ENCODE results near the gene FEN1.

DNA sequence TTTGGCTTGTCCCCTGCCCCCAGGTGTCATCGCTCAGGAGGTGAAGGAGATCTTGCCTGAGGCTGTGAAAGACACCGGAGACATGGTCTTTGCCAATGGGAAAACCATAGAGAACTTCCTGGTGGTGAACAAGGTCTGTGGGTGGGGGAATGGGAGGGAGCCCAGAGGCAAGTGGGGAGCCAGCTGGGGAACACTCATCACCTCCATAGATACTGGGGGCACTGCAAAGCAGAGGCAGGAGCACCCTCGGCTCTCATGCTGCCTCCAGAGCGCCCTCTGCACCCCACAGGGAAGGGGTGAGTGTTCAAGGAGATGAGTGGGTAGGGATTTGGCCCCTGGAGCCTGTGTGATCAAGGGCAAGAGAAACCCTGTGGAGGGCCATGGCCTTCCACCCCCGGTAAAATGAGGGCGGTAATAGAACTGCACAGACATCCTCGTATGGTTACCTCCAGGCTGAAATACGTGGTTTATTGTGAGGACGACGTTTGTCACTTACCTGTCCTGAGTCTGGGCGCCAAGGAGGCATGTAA is 14.3 kb upstream of the FEN1 start:
- no peak for TF ChIP-seq POLR2A (IDR thresholded peaks at IDR 0.05; ENCODE audit: low read depth, low read length)
- no peak for TF ChIP-seq POLR2AphosphoS5 (IDR thresholded peaks at IDR 0.05; ENCODE audit: low read depth, low read length)
- no peak for TF ChIP-seq TAF1 (IDR thresholded peaks at IDR 0.05; ENCODE audit: borderline replicate concordance, low read depth, low read length)
